NCI-H69 (cell line): ENCODE measurements around the gene MST1.
A peak's percentile ranks its signal among the peaks of the same experiment; 100 is the strongest.

Source experiments
- DNase-seq: peaks from one replicate; lab custom pipeline; 2025; lab: John Stamatoyannopoulos, UW

The MST1 gene

DNA sequence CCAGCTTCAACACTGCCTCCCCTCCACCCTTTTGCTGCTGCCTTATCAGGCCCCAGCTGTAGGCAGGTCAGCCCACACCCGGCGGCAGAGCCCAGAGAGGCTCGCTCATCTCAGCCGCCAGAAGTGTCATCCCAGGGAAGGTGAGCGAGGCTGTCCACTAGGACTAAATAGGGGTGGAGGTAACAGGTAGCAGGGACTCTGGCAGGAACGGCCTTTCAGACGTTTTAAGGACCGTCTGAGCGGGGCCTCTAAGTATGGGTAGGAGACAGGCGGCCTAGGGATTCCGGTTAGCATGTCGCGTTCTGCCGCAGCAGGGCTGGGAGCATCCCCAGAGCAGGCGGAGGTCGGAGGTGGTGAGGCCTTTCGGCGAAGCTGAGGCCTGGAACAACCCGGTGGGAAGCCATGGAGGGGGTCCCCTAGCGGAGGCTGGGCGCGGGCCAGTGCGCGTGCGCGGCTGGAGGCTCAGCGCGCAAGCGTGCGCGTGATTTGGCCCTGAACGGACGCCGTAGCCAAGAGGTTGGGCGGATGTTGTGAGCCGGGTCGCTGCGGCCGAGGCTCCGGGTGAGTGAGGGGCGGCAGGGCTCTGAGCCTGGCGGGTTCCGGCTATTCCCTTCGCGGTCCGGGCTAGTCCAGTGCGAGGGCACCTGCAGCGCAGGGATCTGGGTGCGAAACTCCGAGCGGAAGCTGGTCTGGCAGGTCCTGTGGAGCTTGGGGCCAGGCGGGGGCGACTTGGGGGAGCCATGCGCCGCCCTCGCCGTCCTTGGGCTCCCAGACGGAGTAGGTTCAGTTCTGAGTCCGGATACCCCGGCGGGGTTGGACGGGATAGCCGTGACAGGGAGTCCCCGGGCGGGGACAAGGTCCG is at the start of gene MST1, which contains the start of gene RNF123:
TSS of gene MST1 (minus strand) at position 429 of the 862 bp plus-strand sequence. CDS start 783 bp downstream, outside the sequence.
TSS of gene RNF123 (plus strand) at position 512 of the 862 bp plus-strand sequence. CDS start 1,609 bp downstream, outside the sequence.
- DNase-seq: no peak

DNA sequence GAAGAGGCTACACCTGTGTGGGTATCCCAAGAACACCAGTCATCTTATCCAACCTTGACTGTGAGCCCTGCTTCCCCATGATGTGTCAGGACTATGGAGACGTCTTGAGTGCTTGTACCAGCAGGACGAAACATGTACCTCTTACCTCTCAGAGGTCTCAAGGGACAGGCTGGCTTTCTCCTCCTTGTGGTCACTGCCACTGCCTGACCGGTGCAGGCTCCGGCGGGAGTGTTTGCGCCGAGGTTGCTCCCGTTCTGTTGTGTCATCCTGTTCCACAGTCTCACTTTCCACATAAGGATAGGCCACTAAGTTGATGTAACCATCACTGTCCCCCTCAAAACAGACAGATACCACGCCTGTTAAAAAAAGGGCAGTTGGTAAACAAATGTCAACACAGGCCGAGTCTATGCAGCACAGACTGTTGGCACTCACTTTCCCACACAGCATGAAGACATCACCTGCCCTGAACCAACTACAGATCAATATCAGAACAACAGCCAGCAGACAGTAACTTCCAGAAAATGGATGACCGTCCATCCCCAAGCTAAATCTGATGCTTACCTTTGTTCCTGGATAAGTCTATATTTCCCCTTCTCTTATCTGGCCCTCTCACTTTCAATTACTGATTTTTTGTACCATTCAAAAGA is 48.9 kb upstream of the MST1 start:
- no peak for DNase-seq

DNA sequence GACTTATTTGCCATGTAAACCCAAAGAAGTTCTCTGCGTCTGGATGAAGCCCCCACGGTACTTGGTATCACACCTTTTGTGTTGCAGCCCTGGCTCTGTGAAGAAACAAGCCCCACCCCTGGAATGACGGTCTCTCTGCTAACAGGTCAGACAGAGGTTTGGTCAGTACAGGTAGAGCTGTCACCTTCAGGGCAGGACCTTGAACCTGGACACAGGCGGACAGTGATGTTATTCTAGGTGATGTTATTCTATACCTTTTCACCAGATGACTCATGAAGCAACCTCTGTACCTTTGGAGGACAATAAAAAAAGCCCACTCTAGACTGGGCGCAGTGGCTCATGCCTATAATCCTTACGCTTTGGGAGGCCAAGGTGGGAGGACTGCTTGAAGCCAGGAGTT is 45.5 kb upstream of the MST1 start:
- DNase-seq: no peak

DNA sequence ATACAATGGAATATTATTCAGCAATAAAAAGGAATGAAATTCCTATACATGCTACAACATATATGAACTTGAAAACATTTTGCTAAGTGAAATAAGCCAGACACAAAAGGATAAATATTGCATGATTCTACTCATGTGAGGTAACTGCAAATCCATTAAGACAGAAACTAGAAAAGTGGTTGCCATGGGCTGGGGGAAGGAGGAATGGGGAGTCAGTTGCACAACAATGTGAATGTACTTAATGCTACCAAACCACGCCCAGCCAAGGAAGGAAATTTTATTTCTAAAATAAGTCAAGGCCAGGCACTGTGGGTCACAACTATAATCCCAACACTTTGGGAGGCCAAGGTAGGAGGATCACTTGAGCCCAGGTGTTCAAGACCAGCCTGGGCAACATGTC is 44.3 kb upstream of the MST1 start:
- DNase-seq: no peak

DNA sequence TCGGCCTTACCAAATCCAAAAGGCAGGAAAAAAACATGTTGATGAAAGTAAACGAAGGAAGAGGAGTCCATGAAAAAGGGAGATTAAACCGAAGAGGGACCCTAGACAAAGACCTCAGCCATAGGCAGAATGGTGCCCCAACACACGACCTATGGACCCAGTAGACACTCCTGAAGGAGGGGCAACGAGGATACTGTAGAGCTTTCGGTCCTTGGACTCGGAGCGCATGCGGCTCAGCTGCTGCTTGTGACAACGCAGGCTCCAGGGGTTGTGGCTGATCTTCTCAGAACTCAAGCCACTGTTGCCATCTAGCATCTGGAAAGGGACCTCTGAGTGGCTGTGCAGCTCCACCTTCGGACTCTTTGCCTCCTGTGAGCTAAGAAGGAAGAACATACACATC is 43.3 kb upstream of the MST1 start:
- no peak for DNase-seq

DNA sequence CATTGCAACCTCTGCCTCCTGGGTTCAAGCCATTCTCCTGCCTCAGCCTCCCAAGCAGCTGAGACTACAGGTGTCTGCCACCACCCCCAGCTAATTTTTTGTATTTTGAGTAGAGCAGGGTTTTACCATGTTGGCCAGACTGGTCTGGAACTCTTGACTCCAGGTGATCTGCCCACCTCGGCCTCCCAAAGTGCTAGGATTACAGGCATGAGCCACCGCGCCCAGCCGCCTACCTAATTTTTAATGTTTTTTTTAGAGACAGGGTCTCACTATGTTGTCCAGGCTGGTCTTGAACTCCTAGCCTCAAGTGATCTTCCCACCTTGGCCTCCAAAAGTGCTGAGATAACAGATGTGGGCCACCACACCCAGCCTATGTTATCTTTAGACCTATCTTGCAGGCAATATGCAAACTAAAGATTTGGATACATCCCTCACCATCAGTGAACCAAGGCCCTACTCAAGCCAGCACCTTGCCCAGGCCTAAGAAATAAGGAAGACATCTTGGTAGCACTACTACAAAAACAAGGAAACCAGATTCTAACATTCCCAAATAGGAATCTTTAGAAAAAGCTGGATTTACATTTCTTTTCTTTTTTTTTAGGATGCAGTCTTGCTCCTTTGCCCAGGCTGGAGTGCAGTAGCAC is 40.8 kb upstream of the MST1 start:
- DNase-seq: no peak

DNA sequence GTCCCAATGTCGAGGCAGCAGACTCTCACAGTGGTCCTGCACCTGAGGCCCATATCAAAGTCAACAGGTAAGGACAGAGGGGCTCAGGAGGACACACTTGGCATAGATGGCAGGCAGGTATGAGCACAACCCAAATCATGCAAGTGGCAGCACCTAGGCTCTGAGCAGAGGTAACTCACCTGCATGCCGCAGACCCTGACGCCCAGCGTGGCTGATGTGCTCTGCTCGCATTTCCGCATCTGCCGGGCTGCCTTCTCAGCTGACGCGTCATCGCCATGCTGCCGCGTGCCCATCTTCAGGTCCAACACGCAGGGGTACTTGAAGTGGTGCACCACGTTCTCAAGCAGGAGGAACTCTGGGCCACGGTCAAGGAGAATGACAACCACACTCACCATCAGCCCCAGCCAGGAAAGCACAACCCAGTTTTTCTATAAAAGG is 38.7 kb upstream of the MST1 start:
- no peak for DNase-seq

DNA sequence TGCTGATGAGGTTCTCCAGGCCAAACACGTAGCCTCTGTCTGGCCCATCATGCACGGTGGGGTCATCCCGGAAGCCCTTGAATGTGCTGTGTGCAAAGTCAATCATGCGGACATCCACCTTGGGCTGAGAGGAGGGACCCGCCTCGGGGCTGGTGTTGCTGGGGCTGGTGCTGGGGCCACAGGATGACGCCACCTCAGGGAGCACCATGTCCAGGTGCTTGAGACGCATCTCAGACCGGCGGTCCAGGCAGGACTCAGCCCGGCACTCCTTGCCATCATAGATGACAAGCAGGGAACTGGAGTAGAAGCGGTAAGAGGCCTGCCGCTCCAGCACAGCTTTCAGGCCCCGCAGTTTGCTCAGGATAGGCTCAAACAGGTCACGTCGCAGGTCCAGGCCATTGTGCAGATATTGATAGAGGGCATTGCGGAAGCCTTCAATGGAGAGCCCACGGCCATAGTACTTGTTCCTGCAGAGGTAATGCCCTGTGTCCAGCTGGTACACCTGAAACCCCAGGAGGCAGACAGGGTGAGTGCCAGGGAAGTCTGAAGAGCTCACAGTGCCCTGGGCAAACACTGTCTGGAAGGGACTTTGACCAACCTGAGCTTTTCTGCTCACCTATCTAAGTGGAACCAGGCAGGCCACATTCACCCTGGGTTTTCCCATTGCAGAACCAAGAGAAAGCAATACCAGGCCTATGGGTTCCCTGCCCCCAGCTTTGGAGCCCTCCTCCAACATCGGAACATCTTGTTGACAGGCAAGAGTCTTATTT is 38.1 kb upstream of the MST1 start:
- no peak for DNase-seq

DNA sequence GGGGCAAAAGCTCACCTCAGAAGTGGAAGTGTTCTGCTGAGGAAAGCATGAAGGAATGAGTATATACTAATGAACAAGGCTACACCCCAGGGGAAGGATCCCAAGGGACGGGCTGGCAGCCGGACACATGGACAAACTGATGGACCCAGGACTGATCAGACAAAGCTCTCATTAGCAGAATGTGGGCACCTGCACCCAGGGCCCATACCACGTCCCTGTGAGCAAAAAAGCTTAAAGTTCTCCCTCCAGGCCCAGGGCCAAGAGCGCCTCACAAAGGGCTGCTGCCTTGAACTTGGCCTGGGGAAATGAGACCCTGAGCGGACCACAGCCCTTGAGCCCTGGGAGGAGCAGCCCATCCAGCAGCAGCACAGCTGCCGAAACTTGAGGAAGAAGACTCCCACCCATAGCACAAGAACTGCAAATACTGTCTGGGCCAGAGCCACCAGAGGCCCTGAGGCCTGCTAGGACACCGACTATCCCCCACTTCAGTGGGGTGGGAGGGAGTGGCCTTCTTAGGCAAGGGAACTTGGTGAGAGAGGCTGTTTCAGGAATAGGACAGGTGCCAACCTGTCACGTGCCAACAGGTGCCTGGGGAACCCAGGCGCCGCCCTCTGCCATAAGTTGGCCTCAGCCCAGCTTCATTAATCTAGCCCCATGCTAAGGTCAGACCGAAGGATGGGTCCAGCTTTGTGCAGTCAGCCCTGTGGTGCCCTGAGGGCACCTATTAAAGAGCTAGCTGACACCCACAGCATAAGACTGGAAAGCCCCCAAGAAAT is 36.8 kb upstream of the MST1 start:
- peak; percentile 30 for DNase-seq

DNA sequence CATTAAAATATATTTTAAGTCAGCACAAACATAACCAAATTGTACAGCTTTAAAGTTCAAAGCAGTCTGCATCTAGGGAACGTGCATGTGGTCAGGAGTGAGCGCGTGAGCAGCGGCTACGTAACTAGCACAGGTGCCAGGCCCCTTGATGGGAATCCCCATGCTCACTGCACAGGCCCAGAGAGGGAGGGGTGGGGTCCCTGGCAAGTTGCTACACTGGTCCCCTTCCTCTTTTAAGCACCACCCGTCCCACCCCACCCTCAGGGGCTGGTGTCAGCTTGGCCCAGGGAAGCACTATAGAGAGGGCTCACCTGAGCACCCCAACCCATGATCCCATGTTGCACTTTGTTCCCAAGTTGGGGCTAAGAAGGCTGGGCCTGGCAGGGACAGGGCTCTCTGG is 35.3 kb upstream of the MST1 start:
- DNase-seq: no peak

DNA sequence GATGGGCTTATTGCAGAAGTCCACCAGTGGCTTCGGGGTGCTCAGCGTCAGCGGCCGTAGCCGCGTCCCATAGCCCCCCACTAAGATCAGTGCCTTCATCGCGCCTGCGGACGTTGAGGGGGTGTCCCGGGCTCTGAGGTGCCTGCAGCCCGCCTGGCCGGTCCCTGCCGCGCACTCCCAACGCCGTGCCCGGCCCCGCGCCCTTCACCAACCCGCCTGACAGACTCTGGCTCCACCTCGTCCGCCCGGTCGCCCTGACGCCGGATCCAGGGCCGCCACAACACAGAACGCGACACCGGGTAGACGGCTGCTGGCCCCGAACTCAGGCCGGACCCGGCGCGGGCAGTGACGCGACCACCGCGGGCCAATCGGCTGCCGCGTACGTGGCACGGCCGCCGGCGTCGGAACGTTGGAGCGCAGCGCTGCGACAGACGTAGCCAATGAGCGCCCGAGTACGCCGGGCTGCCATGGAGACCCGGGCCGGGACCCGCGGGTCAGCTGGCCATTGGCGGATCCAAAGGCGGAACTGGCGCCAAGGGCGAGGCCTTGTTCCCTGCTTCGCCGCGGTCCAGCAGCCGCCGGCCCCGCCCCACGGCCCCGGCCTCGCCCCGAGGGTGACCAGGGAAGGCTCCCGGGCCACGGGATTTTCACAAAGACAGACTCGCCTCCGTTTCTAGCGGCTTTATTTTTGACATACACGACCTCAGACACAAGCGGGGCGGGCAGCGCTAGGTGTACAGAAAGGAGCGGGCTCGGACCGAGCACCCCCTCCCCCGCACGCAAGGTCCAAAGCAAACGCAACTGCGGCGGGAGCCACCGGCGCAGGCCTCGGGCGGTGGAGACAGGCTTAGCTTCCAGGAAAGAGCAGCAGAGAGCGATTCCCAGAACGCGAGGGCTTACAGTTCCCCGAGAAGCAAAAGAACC is 34.6 kb upstream of the MST1 start, which contains the start of gene GMPPB:
TSS of gene GMPPB (minus strand) at position 324 of the 924 bp plus-strand sequence. CDS start at position 99, 225 bp downstream.
- DNase-seq: peak; percentile 96

DNA sequence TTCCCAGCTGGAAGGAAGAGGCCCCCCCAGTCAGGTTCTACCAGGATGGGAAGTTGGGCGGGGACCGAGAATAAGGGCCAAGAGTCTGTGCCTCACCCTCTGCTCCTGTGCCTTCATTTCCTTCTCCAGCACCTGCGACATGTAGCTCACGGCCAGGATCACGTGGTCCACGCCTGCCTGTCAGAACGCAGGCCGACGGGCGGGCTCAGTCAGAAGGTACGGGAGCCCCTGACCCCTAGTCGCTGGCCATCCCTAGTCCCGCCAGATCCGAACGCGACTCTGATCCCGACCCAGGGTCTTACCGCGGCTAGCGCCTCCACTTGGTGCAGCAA is 34.0 kb upstream of the MST1 start:
- DNase-seq: peak; percentile 56

DNA sequence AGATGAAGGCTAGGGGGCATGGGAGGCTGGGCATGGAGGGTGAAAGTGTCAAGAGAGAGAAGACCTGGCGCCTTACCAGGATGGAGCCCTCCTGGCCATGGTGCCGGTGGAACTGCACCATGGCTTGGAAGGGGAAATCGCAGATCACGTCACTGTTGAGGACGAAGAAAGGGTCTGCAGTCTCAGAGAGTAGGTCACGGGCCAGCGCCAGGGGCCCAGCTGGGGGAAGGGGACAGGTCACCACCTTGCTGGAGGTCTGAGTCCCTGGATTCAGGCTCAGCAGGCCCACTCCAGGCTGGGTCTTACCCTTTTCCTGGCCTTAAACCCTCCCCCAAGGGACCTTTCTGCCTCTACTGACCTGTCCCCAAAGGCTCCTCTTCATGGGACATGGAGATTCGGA is 33.6 kb upstream of the MST1 start:
- no peak for DNase-seq

DNA sequence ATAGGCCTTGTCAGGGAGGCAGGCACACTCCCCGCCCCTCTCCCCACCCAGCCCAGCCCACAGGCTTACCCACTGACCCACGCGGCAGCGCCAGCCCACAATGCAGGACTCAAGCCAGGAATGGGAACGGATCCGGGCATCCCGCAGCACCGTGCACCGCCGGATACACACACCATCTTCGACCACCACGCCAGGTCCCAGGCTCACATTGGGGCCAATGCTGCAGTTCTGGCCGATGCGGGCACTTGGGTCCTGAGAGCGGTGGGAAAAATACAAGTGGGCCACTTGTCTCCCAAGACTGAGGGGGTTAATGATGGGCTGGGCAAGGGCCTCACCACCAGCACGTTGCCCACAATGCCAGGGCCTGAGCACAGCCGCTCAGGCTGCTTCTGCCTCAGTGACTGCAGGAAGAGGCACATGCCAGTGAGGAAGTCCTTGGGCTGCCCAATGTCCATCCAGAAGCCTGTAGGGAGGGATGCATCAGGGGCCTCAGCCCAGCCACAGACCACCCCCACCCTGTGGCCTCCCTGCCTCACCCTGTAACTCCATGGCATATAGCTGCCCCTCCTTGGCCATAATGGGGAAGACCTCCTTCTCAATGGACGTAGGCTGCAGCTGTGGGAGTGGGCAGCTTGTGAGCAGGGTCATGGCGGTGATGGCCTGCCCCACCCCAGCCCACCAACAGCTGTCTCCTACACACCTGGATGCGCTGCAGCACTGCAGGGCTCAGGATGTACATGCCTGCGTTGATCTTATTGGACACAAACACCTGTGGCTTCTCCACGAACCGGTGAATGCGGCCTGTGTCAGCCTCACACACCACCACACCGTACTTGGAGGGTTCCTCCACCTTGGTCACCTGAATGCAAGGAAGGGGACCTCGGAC is 32.9 kb upstream of the MST1 start:
- no peak for DNase-seq

DNA sequence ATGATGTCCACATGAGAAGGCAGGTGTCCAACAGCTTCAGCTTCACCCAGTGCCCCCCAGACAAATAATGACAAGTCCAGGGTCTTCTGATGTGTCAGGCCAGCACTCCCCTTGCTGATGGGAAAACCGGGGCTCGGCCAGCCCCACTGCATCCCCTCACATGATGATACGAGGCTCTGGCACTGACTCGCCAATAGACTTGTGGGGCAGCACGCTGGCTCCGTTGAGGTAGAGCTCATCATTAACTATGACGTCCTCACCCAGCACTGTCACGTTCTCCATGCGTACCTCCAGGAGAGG is 32.3 kb upstream of the MST1 start:
- DNase-seq: no peak

DNA sequence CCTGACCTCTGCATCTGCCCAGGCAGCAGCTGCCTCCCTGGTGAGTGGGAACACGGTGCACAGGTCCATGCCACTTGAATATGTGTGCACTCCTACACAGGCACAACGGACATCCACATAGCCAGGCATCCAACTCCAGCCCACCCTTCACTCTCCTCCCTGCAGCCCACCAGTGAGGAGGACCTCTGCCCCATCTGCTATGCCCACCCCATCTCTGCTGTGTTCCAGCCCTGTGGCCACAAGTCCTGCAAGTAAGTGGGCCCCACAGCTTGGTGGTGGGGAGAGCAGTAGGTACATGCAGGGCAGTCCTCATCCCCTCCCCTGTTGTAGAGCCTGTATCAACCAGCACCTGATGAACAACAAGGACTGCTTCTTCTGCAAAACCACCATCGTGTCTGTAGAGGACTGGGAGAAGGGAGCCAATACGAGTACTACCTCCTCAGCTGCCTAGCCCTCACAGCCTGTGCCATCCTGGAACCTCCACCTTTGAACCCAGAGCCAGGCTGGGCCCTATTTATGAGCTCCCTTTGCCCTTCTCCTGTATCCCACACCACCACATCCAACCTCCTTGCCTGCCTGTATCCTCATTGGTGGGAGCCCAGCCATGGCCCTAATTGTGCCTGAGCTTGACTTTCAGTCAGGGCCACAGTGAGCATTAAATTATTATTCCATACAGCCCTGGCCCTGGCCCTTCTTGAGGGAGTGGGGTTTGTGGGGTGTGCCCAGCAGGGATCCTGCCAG is 31.8 kb upstream of the MST1 start:
- DNase-seq: no peak

DNA sequence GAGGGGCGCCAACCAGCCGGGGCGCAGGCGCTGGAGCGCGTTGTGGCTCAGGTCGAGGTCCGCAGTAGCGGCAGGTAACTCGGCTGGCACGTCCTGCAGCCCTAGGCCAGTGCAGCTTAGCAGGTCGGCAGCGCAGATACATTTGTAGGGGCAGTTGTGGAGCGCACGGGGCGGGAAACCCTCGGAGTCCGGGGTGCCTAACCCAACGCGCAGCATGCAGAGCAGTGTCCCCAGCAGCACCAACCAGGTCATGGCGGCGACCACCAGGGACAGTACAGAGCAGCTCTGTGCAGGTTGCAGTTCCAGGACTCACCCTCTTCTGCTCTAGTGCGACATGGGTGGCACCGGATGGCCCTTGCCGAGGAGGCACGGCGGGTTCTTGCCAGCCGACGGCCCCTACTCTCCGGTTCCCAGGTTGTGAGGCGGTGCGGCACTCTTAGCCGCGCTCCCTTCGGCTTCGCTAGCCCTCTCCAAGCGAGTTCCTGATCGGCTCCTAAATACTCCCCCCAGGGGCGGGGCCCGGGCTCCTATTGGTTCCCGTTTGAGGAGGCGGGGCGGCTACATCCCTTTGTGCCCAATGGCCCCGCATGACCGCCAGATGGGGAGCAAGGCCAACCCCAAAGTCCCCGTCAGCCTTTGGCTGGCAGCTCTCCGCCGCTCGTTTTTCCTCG is 30.1 kb upstream of the MST1 start, which contains the start of gene AMIGO3:
TSS of gene AMIGO3 (minus strand) at position 471 of the 671 bp plus-strand sequence. CDS start at position 252, 219 bp downstream.
- peak; percentile 94 for DNase-seq

DNA sequence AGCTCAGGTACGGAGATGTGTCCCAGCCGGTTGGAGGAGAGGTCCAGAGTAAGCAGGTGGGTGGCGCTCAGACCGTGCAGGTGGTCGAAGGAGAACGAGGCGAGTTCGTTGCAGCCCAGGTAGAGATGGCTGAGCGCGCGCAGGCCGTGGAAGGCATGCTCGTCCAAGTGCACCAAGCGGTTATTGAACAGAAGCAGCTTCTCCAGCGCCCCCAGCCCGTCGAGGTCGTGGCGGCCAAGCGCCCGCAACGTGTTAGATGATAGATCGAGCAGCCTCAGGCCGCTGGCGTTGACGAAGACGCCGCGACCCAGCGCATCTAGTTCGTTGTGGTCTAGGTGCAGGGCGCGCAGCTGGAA is 29.6 kb upstream of the MST1 start:
- peak; percentile 28 for DNase-seq
